Measurements from ENCODE around the gene STK10. TPM values are rescaled to one million over a fixed set of nuclear protein-coding genes. Genes with fewer than 3 reads are reported as not detected.

The STK10 gene
- total and polyA plus RNA-seq, 9 of the 15 experiments (the other 6 are each of a cell fraction or from before 2014, with no cell fraction given): 0.30 to 6.7 (median 2.4) TPM

DNA sequence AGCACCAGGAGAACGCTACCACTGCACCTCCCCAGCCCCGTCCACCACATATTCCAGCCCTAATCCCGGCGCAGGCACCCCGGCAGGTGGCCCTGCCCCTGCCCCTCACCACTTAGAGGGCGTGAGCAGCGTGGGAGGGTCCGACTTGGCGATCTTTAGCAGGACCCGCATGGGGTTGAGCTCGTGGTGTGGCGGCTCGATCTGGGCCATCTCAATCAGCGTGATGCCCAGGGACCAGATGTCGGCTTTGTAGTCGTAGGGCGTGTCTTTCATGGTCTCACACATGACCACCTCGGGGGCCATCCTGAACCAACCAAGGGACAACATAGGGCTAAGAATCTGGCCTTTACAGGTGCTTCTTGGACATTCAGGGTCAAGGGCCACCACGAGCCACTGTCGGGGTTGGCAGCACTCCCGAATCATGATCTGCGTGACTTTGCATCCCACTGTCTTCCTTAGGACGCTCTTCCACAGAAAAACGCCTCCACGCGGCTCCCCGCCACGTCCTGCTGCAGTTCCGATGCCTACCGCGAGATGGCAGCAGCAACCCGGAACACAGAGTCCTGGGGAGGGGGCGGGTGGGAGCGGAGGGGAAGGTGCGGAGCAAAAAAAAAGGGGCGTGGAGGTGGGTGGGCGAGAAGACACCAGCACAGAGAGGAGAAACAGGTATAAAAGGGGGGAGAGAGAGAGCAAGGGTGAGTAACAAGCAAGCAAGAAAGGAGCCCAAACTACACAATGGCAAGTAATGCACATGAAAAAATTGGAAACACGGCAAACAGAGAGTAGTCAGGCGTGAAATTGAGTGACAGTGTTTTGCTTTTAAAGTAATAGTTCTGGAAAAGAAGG lies 81.3 kb downstream of the STK10 start (continued):
- TF ChIP-seq, protein P1, sequence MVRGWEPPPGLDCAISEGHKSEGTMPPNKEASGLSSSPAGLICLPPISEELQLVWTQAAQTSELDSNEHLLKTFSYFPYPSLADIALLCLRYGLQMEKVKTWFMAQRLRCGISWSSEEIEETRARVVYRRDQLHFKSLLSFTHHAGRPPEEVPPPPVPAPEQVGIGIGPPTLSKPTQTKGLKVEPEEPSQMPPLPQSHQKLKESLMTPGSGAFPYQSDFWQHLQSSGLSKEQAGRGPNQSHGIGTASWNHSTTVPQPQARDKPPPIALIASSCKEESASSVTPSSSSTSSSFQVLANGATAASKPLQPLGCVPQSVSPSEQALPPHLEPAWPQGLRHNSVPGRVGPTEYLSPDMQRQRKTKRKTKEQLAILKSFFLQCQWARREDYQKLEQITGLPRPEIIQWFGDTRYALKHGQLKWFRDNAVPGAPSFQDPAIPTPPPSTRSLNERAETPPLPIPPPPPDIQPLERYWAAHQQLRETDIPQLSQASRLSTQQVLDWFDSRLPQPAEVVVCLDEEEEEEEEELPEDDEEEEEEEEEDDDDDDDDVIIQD (CRISPR knock-in tag; IDR thresholded peaks at IDR 0.05): no peak
- TF ChIP-seq PML (IDR thresholded peaks at IDR 0.05; ENCODE audit: low read length): no peak
- no peak for TF ChIP-seq TBP (optimal IDR thresholded peaks at IDR 0.05; ENCODE audit: low read depth, low read length)
- TF ChIP-seq, protein P2, sequence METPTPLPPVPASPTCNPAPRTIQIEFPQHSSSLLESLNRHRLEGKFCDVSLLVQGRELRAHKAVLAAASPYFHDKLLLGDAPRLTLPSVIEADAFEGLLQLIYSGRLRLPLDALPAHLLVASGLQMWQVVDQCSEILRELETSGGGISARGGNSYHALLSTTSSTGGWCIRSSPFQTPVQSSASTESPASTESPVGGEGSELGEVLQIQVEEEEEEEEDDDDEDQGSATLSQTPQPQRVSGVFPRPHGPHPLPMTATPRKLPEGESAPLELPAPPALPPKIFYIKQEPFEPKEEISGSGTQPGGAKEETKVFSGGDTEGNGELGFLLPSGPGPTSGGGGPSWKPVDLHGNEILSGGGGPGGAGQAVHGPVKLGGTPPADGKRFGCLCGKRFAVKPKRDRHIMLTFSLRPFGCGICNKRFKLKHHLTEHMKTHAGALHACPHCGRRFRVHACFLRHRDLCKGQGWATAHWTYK (CRISPR knock-in tag; IDR thresholded peaks at IDR 0.05): 0 out of 2 replicates have a peak, but pooled peaks have one; percentile 24
- no peak for TF ChIP-seq KAT7 (CRISPR knock-in tag; IDR thresholded peaks at IDR 0.05; ENCODE audit: borderline replicate concordance)
- TF ChIP-seq SNRNP70 (optimal IDR thresholded peaks at IDR 0.05; ENCODE audit: low read depth, low read length): no peak
- TF ChIP-seq MBD2 (IDR thresholded peaks at IDR 0.05; ENCODE audit: borderline replicate concordance, low read depth): no peak
- TF ChIP-seq, protein P3, sequence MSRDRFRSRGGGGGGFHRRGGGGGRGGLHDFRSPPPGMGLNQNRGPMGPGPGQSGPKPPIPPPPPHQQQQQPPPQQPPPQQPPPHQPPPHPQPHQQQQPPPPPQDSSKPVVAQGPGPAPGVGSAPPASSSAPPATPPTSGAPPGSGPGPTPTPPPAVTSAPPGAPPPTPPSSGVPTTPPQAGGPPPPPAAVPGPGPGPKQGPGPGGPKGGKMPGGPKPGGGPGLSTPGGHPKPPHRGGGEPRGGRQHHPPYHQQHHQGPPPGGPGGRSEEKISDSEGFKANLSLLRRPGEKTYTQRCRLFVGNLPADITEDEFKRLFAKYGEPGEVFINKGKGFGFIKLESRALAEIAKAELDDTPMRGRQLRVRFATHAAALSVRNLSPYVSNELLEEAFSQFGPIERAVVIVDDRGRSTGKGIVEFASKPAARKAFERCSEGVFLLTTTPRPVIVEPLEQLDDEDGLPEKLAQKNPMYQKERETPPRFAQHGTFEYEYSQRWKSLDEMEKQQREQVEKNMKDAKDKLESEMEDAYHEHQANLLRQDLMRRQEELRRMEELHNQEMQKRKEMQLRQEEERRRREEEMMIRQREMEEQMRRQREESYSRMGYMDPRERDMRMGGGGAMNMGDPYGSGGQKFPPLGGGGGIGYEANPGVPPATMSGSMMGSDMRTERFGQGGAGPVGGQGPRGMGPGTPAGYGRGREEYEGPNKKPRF (IDR thresholded peaks at IDR 0.05; ENCODE audit: low read depth, low read length): no peak
- TF ChIP-seq FUS (optimal IDR thresholded peaks at IDR 0.05; ENCODE audit: low read depth, low read length): no peak
- TF ChIP-seq CBFA2T2 (conservative IDR thresholded peaks at IDR 0.05): no peak
- TF ChIP-seq, protein P4, sequence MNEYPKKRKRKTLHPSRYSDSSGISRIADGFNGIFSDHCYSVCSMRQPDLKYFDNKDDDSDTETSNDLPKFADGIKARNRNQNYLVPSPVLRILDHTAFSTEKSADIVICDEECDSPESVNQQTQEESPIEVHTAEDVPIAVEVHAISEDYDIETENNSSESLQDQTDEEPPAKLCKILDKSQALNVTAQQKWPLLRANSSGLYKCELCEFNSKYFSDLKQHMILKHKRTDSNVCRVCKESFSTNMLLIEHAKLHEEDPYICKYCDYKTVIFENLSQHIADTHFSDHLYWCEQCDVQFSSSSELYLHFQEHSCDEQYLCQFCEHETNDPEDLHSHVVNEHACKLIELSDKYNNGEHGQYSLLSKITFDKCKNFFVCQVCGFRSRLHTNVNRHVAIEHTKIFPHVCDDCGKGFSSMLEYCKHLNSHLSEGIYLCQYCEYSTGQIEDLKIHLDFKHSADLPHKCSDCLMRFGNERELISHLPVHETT (CRISPR knock-in tag; conservative IDR thresholded peaks at IDR 0.05 in 1 of 2, IDR thresholded peaks at IDR 0.05 in 1 of 2): no peak
- TF ChIP-seq, protein P5, sequence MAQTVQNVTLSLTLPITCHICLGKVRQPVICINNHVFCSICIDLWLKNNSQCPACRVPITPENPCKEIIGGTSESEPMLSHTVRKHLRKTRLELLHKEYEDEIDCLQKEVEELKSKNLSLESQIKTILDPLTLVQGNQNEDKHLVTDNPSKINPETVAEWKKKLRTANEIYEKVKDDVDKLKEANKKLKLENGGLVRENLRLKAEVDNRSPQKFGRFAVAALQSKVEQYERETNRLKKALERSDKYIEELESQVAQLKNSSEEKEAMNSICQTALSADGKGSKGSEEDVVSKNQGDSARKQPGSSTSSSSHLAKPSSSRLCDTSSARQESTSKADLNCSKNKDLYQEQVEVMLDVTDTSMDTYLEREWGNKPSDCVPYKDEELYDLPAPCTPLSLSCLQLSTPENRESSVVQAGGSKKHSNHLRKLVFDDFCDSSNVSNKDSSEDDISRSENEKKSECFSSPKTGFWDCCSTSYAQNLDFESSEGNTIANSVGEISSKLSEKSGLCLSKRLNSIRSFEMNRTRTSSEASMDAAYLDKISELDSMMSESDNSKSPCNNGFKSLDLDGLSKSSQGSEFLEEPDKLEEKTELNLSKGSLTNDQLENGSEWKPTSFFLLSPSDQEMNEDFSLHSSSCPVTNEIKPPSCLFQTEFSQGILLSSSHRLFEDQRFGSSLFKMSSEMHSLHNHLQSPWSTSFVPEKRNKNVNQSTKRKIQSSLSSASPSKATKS (CRISPR knock-in tag; IDR thresholded peaks at IDR 0.05): no peak
- TF ChIP-seq GATAD2B (IDR thresholded peaks at IDR 0.05; ENCODE audit: borderline replicate concordance): no peak
- no peak for TF ChIP-seq ZNF23 (CRISPR knock-in tag; IDR thresholded peaks at IDR 0.05)
- TF ChIP-seq NFIC (IDR thresholded peaks at IDR 0.05): 0 out of 2 replicates have a peak, but pooled peaks have one; percentile 5
- peak; percentile 86 to 95 (median 87) for TF ChIP-seq CTCF (IDR thresholded peaks at IDR 0.05 in 2 of 3, conservative IDR thresholded peaks at IDR 0.05 in 1 of 3; ENCODE audit: insufficient read depth in 2 of 3, low read depth in 1 of 3, low read length in 3 of 3)
